GM12801 (cell line): Measurements from ENCODE around the gene ALK.

ENCODE experiments used
- CTCF ChIP-seq: IDR thresholded peaks from one replicate; pipeline ENCODE4 v1.5.1; 2011; ENCODE audit warnings: control low read depth; ENCODE audit not compliant: insufficient read length; ENCODE audit errors: extremely low read depth

The ALK gene

DNA sequence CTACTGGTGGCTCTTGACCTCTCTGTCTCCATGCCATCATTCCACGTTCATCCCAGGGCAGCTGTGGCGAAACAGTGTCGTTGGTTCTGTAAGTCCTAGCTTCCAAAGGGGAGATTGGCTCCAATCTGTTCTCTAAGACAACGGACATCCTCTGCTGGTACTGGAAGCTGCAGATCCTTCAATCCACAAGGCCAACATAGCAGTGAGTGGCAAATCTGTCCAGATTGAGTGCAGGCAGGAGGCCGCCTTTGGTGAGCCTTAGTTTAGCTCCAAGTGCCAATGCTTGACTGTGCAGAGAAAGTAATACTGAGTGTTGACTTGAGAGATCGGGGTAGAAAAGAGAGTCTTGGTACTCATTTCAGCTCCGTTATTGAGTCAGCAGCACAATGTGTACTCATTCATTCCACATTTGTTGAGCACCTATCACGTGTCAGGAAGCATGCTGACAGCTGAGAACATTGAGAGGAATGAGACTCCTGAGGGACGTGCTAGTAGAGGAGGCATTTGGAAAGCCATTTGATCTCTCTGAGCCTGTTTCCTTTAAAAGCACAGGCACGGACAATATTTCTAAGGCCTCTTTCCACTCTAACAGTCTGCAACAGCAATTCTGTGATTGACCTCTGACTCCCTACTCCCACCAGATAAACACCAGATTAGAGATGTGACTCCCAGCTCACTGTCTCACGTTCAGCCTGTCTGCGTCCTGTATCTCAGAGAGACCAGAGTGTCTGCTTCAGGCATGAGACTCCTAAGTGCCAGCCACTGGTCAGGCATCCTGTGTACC lies 500.2 kb downstream of the ALK start:
- no peak for TF ChIP-seq CTCF

DNA sequence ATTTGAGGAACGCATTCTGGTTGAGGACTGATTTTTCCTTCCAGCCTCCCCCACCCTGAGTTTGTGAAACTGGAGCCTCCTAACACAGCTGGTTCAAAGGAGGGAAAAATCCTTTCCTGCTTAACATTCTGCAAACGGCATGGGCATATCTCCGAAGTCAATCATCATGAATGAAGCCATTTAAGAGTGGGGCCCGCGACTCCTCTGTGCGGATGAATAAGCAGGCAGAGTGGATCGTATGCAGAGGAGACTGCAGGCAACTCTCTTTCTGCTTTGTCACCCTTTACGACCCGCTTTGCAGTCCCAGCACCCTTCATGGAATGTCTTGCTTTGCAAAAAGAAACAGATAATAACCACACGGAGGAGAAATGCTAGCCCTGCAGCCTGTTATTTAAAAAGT lies 500.9 kb downstream of the ALK start:
- TF ChIP-seq CTCF = no peak

- TF ChIP-seq CTCF = no peak
Measured at GRCh38 chr2:29417630-29418029, 503.8 kb downstream of the ALK start.

GRCh38 chr2:29412197-29412925 lies 509.0 kb downstream of the ALK start:
- TF ChIP-seq CTCF = no peak

DNA sequence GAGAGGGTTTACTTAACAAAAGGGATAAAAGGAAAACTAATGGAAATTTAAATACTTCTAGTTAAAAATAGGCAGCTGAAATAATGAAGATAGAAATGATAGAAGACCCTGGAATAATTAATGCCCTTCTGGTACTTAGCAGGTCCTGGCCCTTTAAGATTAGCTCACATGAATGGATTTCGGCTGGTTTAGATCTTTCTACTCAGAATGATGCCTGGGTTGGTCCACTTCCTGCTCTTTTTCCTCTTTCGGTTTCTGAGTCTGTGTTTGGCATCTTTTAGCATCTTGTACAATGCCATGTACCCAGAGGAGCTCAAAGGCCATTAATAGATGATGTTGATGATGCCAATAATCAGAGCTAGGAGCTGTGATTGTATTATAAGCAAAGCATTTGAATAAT lies 515.7 kb downstream of the ALK start:
- no peak for TF ChIP-seq CTCF

GRCh38 chr2:29405266-29405665 lies 516.1 kb downstream of the ALK start:
- no peak for TF ChIP-seq CTCF

DNA sequence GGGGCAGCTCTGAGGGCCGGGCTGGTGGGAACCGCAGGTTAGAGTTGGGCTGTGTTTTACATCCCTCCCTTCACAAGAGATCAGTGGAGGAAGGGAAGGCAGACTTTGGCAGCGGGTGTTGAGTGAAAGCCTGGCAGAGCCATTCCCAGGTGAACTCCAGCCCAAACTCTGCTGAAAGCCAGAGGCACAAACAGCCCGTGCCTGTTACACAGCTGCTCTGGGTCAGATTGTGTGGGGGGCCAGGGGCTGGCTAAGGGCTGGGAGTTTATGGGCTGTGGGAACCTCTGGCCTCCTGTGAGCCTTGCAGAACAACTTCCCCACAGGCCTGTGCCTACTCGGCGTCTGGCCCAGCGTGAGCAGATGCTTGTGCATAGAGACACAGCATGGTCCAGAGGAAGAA lies 519.4 kb downstream of the ALK start:
- no peak for TF ChIP-seq CTCF
